Stomach (tissue), 9 donors: Measurements from ENCODE around the gene SH3GLB2. TPM values are rescaled to one million over a fixed set of nuclear protein-coding genes. Genes with fewer than 3 reads are reported as not detected.

Experiments
- DNase-seq, 2 donors: peaks; one replicate each; pipeline versions ENCODE4 v3.0.0 to v3.0.0-alpha.2; 2013 to 2019
- H3K27ac ChIP-seq, 5 donors: fragments of 200-600 bp in 4 of 5; sonication (generic) in 4 of 5; one replicate each; pipeline ENCODE4 v1.5.1; 2013 to 2019; ENCODE audit warnings: mild to moderate bottlenecking in 1 of 5, moderate library complexity in 1 of 5
- H3K27me3 ChIP-seq, 3 donors: fragments of 200-600 bp; sonication (generic); one replicate each; pipeline ENCODE4 v1.5.1; 2017 to 2019; ENCODE audit warnings: mixed run types in 1 of 3
- H3K36me3 ChIP-seq, 4 donors: fragments of 200-600 bp; sonication (generic); 1 replicate in 3 of 4; 2 replicates in 1 of 4; pipeline ENCODE4 v1.5.1; 2016 to 2019
- H3K4me1 ChIP-seq, 4 donors: fragments of 200-600 bp; sonication (generic); one replicate each; pipeline ENCODE4 v1.5.1; 2016 to 2019
- H3K4me3 ChIP-seq, 4 donors: fragments of 200-600 bp; sonication (generic) in 3 of 4; one replicate each; pipeline ENCODE4 v1.5.1; 2016 to 2019; ENCODE audit warnings: mild to moderate bottlenecking in 1 of 4
- H3K9me3 ChIP-seq, 4 donors: fragments of 200-600 bp; sonication (generic); one replicate each; pipeline ENCODE4 v1.5.1; 2016 to 2019
- EP300 ChIP-seq: sonication (generic); formaldehyde crosslinking; IDR thresholded peaks from one replicate; pipeline ENCODE4 v1.6.1; 2017; ENCODE audit warnings: antibody characterized with exemption
- POLR2A ChIP-seq, 4 donors: fragments of 450-650 bp; IDR thresholded peaks; one replicate each; pipeline ENCODE4 v1.6.1; 2016; ENCODE audit warnings: antibody characterized with exemption in 4 of 4, control low read depth in 2 of 4, mild to moderate bottlenecking in 1 of 4, moderate library complexity in 1 of 4
- POLR2AphosphoS5 ChIP-seq, 3 donors: sonication (generic); formaldehyde crosslinking; IDR thresholded peaks; one replicate each; pipeline ENCODE4 v1.6.1; 2016; ENCODE audit warnings: antibody characterized with exemption in 3 of 3
- WGBS, 5 donors: extraction: QIAGEN DNeasy Blood & Tissue Kit in 3 of 5; methylation state at CpG; one replicate each; pipeline versions ENCODE4 v1.1.5 to v1.1.7; 2013 to 2018; 5-methylcytosine and 5-hydroxymethylcytosine counted together
- intact Hi-C: fragments of 100-400 bp; cut with DNase I; formaldehyde crosslinking; loops from one replicate; pipeline ENCODE4 v1.15.1; 2023; ENCODE audit warnings: low total_unique reads
- polyA plus RNA-seq, 3 donors: library from polyadenylated mRNA; stranded (reverse); fragments of 200-250 nt; gene quantifications; one replicate each; pipeline ENCODE4 v1.2.3, GENCODE V29; 2013
- total RNA-seq, 5 donors: library from RNA; depleted of rRNA; stranded (reverse); fragments of >200 nt; gene quantifications; one replicate each; pipeline versions ENCODE4 v1.1.0 to v1.2.3, GENCODE V29; 2014 to 2016
- TF ChIP-seq, protein P1 (sequence below), 7 experiments: fragments of 450-650 bp in 4 of 7; fragments of 200-600 bp in 3 of 7; sonication (generic) in 3 of 7; IDR thresholded peaks; one replicate each; pipeline ENCODE4 v1.5.1; 2016 to 2019; ENCODE audit warnings: antibody characterized with exemption in 7 of 7, control low read depth in 2 of 7, mild to moderate bottlenecking in 1 of 7
- donor health status: healthy with polysubstance abuse.
- donor health status: Bipolar disorder and iron deficiency.
- donor health status: healthy.

SH3GLB2 gene
- total and polyA plus RNA-seq, 8 donors, result 50.5 to 408 (median 110) TPM

DNA sequence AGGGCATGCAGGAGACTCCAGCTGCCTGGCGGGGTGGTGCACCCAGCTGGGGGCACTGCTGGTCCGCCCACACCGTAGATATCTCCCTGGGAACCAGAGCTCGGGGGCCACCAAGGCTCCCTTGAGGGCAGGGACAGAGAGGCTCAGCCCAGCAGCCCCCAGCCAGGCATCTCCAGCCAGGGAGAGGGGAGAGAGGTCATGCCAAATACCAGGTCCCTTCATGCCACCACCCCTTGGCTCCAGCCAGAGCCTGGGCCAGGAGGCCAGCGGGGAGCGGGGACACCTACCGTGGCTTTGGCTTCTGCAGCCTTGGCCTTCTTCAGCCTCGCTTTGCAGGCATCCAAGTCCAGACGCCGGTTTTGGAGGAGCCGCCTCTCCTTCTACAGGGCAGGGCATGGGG lies 14.0 kb downstream of the SH3GLB2 start:
- no peak overlapping the region for H3K27ac ChIP-seq
- no peaks in the 10 kb centered on the region for H3K4me1 ChIP-seq
- no peaks in the 10 kb centered on the region for H3K27me3 ChIP-seq
- H3K36me3 ChIP-seq, result peaks cover 55 to 99% (median 94%) of the 10 kb centered on the region in 4 donors
- DNase-seq, result no peak
- WGBS, 5 donors, result 94 to 98% (median 97%) methylated on average over 10 to 11 of the region's 11 CpGs
- no peaks in the 10 kb centered on the region for H3K9me3 ChIP-seq
- intact Hi-C loops, result no loop called here
- no peak overlapping the region for H3K4me3 ChIP-seq
- TF ChIP-seq, protein P1, sequence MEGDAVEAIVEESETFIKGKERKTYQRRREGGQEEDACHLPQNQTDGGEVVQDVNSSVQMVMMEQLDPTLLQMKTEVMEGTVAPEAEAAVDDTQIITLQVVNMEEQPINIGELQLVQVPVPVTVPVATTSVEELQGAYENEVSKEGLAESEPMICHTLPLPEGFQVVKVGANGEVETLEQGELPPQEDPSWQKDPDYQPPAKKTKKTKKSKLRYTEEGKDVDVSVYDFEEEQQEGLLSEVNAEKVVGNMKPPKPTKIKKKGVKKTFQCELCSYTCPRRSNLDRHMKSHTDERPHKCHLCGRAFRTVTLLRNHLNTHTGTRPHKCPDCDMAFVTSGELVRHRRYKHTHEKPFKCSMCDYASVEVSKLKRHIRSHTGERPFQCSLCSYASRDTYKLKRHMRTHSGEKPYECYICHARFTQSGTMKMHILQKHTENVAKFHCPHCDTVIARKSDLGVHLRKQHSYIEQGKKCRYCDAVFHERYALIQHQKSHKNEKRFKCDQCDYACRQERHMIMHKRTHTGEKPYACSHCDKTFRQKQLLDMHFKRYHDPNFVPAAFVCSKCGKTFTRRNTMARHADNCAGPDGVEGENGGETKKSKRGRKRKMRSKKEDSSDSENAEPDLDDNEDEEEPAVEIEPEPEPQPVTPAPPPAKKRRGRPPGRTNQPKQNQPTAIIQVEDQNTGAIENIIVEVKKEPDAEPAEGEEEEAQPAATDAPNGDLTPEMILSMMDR (IDR thresholded peaks at IDR 0.05), result no peak
- TF ChIP-seq POLR2A (IDR thresholded peaks at IDR 0.05) (no peak), EP300 (no peak), POLR2AphosphoS5 (IDR thresholded peaks at IDR 0.05) (no peak)

DNA sequence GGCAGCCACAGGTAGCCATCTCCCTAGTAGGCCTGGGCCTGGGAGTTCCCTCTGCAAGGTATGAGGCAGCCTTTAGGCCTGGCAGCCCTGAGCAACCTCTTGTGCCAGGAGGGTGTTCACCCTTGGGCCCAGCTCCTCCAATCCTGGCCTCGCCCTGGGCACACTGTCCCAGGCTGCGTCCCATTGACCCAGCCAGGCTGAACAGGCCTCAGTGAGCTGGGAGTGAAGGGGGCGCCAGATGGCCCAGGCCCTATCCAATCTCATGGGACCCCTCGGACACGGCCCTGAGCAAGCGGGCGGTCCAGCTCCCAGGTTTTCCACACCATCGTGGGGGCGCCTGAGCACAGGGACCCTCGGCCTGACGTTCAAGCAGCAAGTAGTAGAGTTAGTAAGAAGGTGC lies 14.5 kb downstream of the SH3GLB2 start:
- DNase-seq, result no peak
- no peak overlapping the region for H3K4me3 ChIP-seq
- 93 to 98% (median 95%) methylated on average over 4 to 11 of the region's 11 CpGs for WGBS, 5 donors
- no peaks in the 10 kb centered on the region for H3K9me3 ChIP-seq
- H3K36me3 ChIP-seq, result peaks cover 60 to 99% (median 94%) of the 10 kb centered on the region in 4 donors
- H3K4me1 ChIP-seq, result no peaks in the 10 kb centered on the region
- no peak for TF ChIP-seq POLR2AphosphoS5 (IDR thresholded peaks at IDR 0.05)
- TF ChIP-seq POLR2A (IDR thresholded peaks at IDR 0.05), result no peak
- TF ChIP-seq, protein P1 (IDR thresholded peaks at IDR 0.05), result no peak
- no peak for TF ChIP-seq EP300
- intact Hi-C loops, result no loop called here
- H3K27ac ChIP-seq, result no peak overlapping the region
- H3K27me3 ChIP-seq, result no peaks in the 10 kb centered on the region

DNA sequence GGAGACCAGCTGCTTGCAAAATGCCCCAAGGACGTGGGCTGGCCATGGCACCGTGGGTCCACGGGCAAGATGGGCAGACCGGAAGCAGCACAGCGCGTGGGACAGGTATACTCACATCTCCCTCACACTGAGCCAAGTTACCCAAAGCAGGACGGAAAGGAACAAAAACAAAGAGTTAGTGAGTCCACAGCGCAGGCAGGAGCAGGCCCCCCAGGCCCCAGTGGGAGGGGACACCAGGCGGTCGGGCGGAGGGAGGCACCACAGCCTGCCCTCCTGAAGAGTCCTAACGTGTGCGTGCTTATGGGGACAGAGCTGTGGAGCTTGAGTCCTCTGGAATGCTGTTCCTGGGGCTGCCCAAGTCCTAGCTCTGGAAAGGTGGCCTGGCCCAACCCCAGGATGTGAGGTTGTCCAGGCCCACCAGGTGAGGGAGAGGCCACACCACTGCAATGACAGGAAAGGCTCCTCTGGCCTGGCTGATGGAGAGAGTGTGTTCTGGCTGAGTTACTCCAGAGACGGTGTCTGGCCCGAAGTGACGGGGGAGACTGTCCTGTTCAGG lies 15.2 kb downstream of the SH3GLB2 start:
- no peaks in the 10 kb centered on the region for H3K4me1 ChIP-seq
- no peaks in the 10 kb centered on the region for H3K9me3 ChIP-seq
- TF ChIP-seq POLR2A (IDR thresholded peaks at IDR 0.05), result no peak
- TF ChIP-seq, protein P1 (IDR thresholded peaks at IDR 0.05), result no peak
- no peak for TF ChIP-seq EP300
- no peak for TF ChIP-seq POLR2AphosphoS5 (IDR thresholded peaks at IDR 0.05)
- H3K4me3 ChIP-seq, result no peak overlapping the region
- intact Hi-C loops, result no loop called here
- peaks cover 61 to 99% (median 94%) of the 10 kb centered on the region in 4 donors for H3K36me3 ChIP-seq
- H3K27me3 ChIP-seq, result no peaks in the 10 kb centered on the region
- 84 to 96% (median 95%) methylated on average over 10 to 16 of the region's 16 CpGs for WGBS, 5 donors
- DNase-seq, result no peak
- H3K27ac ChIP-seq, result no peak overlapping the region

DNA sequence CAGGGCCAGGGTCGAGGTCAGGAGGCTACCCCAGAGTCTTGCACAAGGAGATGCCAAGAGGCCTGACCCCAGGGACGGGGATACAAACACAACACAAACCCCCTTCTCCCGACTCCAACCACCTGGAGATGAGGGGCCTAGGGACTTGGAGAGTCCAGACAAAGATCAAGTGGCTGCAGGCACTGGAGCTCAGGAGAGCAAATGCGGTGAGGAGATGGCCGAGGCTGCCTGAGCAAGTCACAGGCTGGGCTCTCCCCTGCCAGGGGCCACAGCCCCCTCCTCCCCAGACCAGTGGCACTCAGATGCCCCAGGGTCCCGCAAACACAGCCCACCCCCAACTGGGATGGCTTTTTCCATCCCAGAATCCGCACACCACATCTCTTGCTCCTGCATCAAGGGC lies 15.8 kb downstream of the SH3GLB2 start:
- peaks cover 1 to 2% (median 2%) of the 10 kb centered on the region in 4 donors for H3K4me1 ChIP-seq
- DNase-seq, result no peak
- H3K27ac ChIP-seq, result no peak overlapping the region
- no peak overlapping the region for H3K4me3 ChIP-seq
- peaks cover 60 to 99% (median 94%) of the 10 kb centered on the region in 4 donors for H3K36me3 ChIP-seq
- TF ChIP-seq EP300 (no peak), POLR2AphosphoS5 (IDR thresholded peaks at IDR 0.05) (no peak)
- intact Hi-C loops, result no loop called here
- no peaks in the 10 kb centered on the region for H3K27me3 ChIP-seq
- no peaks in the 10 kb centered on the region for H3K9me3 ChIP-seq
- WGBS, 5 donors, result 91 to 94% (median 92%) methylated on average over 4 to 7 of the region's 7 CpGs

DNA sequence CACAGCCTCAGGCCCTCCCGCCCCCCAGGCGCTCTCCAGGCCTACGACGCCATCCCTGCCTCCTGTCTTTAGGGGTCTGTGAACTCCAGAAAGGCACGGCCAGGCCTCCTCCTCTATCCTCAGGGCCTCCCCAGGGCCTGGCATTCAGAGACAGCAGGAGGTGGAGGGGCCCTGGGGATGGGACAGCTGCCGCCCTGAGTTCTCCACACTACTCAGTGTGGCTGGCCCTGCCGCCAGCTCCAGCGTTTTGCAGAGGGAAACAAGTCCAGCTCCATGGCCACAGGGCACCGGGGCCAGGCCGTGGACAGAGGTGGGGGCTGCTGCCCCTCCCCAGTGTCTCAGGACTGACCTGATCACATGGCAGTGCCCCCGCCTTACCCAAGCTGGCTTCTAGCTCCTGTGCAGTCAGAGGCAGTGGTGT lies 16.4 kb downstream of the SH3GLB2 start:
- no peak overlapping the region for H3K4me3 ChIP-seq
- H3K9me3 ChIP-seq, result no peaks in the 10 kb centered on the region
- H3K27me3 ChIP-seq, result no peaks in the 10 kb centered on the region
- DNase-seq, result no peak
- H3K36me3 ChIP-seq, result peaks cover 60 to 99% (median 95%) of the 10 kb centered on the region in 4 donors
- TF ChIP-seq POLR2A (IDR thresholded peaks at IDR 0.05) (no peak), POLR2AphosphoS5 (IDR thresholded peaks at IDR 0.05) (no peak), EP300 (no peak)
- TF ChIP-seq, protein P1 (IDR thresholded peaks at IDR 0.05), result no peak
- H3K27ac ChIP-seq, result no peak overlapping the region
- intact Hi-C loops, result no loop called here
- WGBS, 5 donors, result 89 to 92% (median 91%) methylated on average over 5 to 11 of the region's 11 CpGs
- peaks cover 7 to 8% (median 7%) of the 10 kb centered on the region in 4 donors for H3K4me1 ChIP-seq
